NCI-H187 (cell line): ENCODE data around the gene NEO1.

Experiments used
- DNase-seq, 2 experiments: peaks; one replicate each; lab custom pipeline; 2025; lab: John Stamatoyannopoulos, UW

NEO1 gene

GRCh38 chr15:73051807-73052652 is at the start of gene NEO1:
TSS of gene NEO1 (plus strand) at chr15:73052463. CDS start at chr15:73052676, 213 bp downstream.
- DNase-seq = peak; percentile 51 to 90

- DNase-seq = no peak
Measured at GRCh38 chr15:73004462-73004861, 47.8 kb upstream of the NEO1 start.

GRCh38 chr15:73005032-73005431 is 47.2 kb upstream of the NEO1 start:
- no peak for DNase-seq

GRCh38 chr15:73005446-73005845 is 46.8 kb upstream of the NEO1 start:
- DNase-seq = no peak

- DNase-seq = no peak
Measured at GRCh38 chr15:73006523-73006922, 45.7 kb upstream of the NEO1 start.

GRCh38 chr15:73009066-73010056 is 42.9 kb upstream of the NEO1 start:
- no peak for DNase-seq

- no peak for DNase-seq
Measured at GRCh38 chr15:73010154-73011152, 41.8 kb upstream of the NEO1 start.

- DNase-seq = no peak
Measured at GRCh38 chr15:73014904-73015303, 37.4 kb upstream of the NEO1 start.

GRCh38 chr15:73015493-73015892 is 36.8 kb upstream of the NEO1 start:
- no peak for DNase-seq

- DNase-seq = no peak
Measured at GRCh38 chr15:73017987-73018386, 34.3 kb upstream of the NEO1 start.

GRCh38 chr15:73019154-73019553 is 33.1 kb upstream of the NEO1 start:
- DNase-seq = no peak

GRCh38 chr15:73019601-73020146 is 32.6 kb upstream of the NEO1 start:
- DNase-seq = no peak

GRCh38 chr15:73021139-73021621 is 31.1 kb upstream of the NEO1 start:
- DNase-seq = no peak

- DNase-seq = no peak
Measured at GRCh38 chr15:73022161-73022560, 30.1 kb upstream of the NEO1 start.

- DNase-seq = no peak
Measured at GRCh38 chr15:73023071-73023470, 29.2 kb upstream of the NEO1 start.

GRCh38 chr15:73024168-73024567 is 28.1 kb upstream of the NEO1 start:
- DNase-seq = no peak

GRCh38 chr15:73026511-73027054 is 25.7 kb upstream of the NEO1 start:
- no peak for DNase-seq

GRCh38 chr15:73028031-73028430 is 24.2 kb upstream of the NEO1 start:
- DNase-seq = no peak

- DNase-seq = no peak
Measured at GRCh38 chr15:73028831-73029451, 23.3 kb upstream of the NEO1 start.

- DNase-seq = no peak
Measured at GRCh38 chr15:73030122-73030679, 22.1 kb upstream of the NEO1 start.
